H1 (cell line): Measurements from ENCODE around the gene SNAP47. TPM values are rescaled to one million over a fixed set of nuclear protein-coding genes. Genes with fewer than 3 reads are reported as not detected.

Source experiments
- POLR2AphosphoS5 ChIP-seq: IDR thresholded peaks from 2 replicates; pipeline ENCODE4 v1.6.1; 2011; ENCODE audit warnings: low read depth, low read length
- RXRA ChIP-seq: IDR thresholded peaks from 2 replicates; pipeline ENCODE4 v1.6.1; 2011; ENCODE audit warnings: low read depth, mild to moderate bottlenecking, low read length, moderate library complexity; ENCODE audit not compliant: insufficient read depth
- SIRT6 ChIP-seq: IDR thresholded peaks from one replicate; pipeline ENCODE4 v1.7.1; 2012; ENCODE audit warnings: low read length, inconsistent platforms
- polyA plus RNA-seq, 7 experiments: library from polyadenylated mRNA; depleted of rRNA in 3 of 7; stranded (reverse) in 5 of 7; unstranded in 2 of 7; fragments of >200 nt in 5 of 7; fragments of 200-250 nt in 2 of 7; gene quantifications; 1 replicate in 5 of 7; 2 replicates in 1 of 7; 4 replicates in 1 of 7; pipeline versions ENCODE4 v1.2.1 to v1.2.3, GENCODE V29; 2011 to 2013; ENCODE audit warnings: missing spikeins in 2 of 7, mixed read lengths in 2 of 7
- total RNA-seq: library from RNA; stranded (reverse); fragmentation: NEBNext Ultra II Directional; extraction: Animal tissue kit (Norgen Biotek cat#: 25700); gene quantifications from 2 replicates; pipeline ENCODE4 v1.2.1, GENCODE V29; 2021
- TF ChIP-seq, protein P1 (sequence below): fragments of 300-600 bp; sonication (generic); IDR thresholded peaks from 2 replicates; pipeline ENCODE4 v1.7.1; 2012; ENCODE audit warnings: low read length, moderate library complexity, mild to moderate bottlenecking, inconsistent platforms; ENCODE audit not compliant: insufficient replicate concordance
- TF ChIP-seq, protein P2 (sequence below): IDR thresholded peaks from 2 replicates; pipeline ENCODE4 v1.6.1; 2012; ENCODE audit warnings: inconsistent platforms

SNAP47 gene
- total and polyA plus RNA-seq, 2 of the 8 experiments (the other 6 are each of a cell fraction or from before 2014, with no cell fraction given): 37.6 to 42.2 TPM

DNA sequence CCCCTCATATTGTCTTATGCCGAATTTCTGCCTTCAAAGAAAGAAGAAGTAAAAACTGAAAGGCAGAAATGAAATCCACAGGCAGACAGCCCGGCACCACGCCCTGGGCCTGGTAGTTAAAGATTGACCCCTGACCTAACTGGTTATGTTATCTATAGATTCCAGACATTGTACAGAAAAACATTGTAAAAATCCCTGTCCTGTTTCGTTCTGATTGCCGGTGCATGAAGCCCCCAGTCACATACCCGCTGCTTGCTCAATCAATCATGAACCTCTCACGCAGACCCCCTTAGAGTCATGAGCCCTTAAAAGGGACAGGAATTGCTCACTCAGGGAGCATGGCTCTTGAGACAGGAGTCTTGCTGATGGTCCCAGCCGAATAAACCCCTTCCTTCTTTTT lies 49.4 kb upstream of the SNAP47 start (continued):
- TF ChIP-seq, protein P1, sequence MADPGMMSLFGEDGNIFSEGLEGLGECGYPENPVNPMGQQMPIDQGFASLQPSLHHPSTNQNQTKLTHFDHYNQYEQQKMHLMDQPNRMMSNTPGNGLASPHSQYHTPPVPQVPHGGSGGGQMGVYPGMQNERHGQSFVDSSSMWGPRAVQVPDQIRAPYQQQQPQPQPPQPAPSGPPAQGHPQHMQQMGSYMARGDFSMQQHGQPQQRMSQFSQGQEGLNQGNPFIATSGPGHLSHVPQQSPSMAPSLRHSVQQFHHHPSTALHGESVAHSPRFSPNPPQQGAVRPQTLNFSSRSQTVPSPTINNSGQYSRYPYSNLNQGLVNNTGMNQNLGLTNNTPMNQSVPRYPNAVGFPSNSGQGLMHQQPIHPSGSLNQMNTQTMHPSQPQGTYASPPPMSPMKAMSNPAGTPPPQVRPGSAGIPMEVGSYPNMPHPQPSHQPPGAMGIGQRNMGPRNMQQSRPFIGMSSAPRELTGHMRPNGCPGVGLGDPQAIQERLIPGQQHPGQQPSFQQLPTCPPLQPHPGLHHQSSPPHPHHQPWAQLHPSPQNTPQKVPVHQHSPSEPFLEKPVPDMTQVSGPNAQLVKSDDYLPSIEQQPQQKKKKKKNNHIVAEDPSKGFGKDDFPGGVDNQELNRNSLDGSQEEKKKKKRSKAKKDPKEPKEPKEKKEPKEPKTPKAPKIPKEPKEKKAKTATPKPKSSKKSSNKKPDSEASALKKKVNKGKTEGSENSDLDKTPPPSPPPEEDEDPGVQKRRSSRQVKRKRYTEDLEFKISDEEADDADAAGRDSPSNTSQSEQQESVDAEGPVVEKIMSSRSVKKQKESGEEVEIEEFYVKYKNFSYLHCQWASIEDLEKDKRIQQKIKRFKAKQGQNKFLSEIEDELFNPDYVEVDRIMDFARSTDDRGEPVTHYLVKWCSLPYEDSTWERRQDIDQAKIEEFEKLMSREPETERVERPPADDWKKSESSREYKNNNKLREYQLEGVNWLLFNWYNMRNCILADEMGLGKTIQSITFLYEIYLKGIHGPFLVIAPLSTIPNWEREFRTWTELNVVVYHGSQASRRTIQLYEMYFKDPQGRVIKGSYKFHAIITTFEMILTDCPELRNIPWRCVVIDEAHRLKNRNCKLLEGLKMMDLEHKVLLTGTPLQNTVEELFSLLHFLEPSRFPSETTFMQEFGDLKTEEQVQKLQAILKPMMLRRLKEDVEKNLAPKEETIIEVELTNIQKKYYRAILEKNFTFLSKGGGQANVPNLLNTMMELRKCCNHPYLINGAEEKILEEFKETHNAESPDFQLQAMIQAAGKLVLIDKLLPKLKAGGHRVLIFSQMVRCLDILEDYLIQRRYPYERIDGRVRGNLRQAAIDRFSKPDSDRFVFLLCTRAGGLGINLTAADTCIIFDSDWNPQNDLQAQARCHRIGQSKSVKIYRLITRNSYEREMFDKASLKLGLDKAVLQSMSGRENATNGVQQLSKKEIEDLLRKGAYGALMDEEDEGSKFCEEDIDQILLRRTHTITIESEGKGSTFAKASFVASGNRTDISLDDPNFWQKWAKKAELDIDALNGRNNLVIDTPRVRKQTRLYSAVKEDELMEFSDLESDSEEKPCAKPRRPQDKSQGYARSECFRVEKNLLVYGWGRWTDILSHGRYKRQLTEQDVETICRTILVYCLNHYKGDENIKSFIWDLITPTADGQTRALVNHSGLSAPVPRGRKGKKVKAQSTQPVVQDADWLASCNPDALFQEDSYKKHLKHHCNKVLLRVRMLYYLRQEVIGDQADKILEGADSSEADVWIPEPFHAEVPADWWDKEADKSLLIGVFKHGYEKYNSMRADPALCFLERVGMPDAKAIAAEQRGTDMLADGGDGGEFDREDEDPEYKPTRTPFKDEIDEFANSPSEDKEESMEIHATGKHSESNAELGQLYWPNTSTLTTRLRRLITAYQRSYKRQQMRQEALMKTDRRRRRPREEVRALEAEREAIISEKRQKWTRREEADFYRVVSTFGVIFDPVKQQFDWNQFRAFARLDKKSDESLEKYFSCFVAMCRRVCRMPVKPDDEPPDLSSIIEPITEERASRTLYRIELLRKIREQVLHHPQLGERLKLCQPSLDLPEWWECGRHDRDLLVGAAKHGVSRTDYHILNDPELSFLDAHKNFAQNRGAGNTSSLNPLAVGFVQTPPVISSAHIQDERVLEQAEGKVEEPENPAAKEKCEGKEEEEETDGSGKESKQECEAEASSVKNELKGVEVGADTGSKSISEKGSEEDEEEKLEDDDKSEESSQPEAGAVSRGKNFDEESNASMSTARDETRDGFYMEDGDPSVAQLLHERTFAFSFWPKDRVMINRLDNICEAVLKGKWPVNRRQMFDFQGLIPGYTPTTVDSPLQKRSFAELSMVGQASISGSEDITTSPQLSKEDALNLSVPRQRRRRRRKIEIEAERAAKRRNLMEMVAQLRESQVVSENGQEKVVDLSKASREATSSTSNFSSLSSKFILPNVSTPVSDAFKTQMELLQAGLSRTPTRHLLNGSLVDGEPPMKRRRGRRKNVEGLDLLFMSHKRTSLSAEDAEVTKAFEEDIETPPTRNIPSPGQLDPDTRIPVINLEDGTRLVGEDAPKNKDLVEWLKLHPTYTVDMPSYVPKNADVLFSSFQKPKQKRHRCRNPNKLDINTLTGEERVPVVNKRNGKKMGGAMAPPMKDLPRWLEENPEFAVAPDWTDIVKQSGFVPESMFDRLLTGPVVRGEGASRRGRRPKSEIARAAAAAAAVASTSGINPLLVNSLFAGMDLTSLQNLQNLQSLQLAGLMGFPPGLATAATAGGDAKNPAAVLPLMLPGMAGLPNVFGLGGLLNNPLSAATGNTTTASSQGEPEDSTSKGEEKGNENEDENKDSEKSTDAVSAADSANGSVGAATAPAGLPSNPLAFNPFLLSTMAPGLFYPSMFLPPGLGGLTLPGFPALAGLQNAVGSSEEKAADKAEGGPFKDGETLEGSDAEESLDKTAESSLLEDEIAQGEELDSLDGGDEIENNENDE: no peak
- no peak for TF ChIP-seq RXRA
- TF ChIP-seq POLR2AphosphoS5: no peak
- TF ChIP-seq, protein P2, sequence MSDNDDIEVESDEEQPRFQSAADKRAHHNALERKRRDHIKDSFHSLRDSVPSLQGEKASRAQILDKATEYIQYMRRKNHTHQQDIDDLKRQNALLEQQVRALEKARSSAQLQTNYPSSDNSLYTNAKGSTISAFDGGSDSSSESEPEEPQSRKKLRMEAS: no peak
- no peak for TF ChIP-seq SIRT6
